Measurements from ENCODE around the gene LRTM2.

The LRTM2 gene

DNA sequence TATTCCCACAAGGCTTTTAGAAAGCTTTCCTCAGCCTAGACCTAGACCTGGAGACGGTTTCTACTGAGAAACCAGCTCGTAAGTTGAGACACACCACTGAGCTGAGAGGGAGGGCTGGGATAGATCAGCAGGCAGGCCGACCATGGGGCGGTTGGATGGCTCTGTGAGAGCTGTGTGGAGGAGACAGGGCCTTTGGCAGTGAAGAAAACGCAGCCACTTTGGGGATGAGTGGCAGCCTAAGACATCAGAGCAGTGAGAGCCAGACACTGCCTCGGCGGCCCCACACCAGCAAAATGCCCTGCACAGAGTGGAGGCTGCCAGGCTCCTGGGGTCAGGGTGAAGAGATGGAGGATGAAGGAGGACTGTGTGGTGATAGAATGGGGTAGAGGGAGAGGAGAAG is 52.1 kb downstream of the LRTM2 start:
- no peak for DNase-seq (ENCODE audit: extremely low read depth, low read depth)
- TF ChIP-seq, protein P1, sequence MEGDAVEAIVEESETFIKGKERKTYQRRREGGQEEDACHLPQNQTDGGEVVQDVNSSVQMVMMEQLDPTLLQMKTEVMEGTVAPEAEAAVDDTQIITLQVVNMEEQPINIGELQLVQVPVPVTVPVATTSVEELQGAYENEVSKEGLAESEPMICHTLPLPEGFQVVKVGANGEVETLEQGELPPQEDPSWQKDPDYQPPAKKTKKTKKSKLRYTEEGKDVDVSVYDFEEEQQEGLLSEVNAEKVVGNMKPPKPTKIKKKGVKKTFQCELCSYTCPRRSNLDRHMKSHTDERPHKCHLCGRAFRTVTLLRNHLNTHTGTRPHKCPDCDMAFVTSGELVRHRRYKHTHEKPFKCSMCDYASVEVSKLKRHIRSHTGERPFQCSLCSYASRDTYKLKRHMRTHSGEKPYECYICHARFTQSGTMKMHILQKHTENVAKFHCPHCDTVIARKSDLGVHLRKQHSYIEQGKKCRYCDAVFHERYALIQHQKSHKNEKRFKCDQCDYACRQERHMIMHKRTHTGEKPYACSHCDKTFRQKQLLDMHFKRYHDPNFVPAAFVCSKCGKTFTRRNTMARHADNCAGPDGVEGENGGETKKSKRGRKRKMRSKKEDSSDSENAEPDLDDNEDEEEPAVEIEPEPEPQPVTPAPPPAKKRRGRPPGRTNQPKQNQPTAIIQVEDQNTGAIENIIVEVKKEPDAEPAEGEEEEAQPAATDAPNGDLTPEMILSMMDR (IDR thresholded peaks at IDR 0.05; ENCODE audit: low read depth, low read length): no peak

DNA sequence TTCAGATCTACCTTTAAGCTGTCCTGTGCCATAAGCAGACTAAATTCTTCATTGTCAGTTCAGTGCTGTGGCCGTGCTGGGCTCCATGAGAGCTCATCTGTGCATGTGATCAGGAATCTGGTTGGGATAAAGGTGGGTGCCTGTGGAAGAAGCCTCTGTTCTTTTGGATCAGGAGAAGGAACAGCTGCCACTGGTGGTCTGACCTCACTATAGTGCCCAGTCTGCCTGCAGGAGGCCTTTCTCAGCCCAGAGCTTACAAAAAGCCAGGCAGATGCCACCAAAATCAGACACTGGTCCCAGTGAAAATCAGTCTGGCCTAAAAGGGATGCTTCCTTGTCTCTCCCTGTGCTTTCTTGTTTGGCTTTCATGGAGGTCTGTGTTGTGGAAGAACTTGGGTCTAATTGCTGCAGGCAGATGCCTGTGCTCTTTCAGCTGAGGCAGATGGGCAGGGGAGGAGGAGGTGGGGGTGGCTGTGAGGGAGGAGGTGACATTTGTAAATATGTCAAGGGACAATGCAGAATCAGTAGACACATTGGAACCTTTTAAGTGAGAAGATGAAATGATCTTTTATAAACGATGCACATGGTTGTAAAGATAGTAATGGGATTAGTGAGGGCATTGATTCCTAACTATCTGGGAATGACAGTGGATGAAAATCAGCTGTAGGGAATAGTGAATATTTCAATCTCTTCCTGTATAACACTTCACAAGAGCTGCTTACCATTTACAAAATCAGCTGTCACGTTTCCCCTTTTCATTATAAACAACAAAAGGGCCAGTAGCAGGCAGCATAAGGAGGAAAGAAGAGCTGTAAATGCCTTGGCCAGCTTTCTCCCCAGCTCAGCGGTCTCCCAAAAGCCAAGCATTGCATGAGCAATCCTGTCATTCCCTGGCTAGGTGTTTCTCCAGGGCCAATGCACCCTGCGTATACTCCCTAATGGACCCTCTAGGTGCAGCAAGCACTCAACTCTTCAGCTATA is 53.5 kb downstream of the LRTM2 start:
- TF ChIP-seq, protein P1 (IDR thresholded peaks at IDR 0.05; ENCODE audit: low read depth, low read length): no peak
- no peak for DNase-seq (ENCODE audit: extremely low read depth, low read depth)

DNA sequence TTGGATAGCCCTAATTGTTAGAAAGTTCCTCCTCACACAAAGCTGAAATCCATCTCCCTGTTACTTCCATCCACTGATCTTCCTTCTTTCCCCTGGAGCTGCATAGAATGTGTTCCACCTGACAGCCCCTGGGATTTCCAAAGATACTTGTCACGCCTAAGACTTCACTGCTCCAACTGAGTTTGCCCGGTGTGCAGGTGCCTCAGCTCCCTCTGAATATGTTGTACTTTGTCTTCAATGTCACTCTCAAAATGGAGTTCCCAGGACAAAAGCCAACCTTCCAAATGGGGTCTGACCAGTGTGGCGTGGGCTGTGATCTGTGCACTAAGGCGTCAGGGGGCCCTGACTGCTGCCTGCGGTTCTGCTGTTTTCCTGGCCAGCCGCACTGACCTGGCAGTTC is 55.2 kb downstream of the LRTM2 start:
- DNase-seq (ENCODE audit: extremely low read depth, low read depth): no peak
- TF ChIP-seq, protein P1 (IDR thresholded peaks at IDR 0.05; ENCODE audit: low read depth, low read length): no peak

DNA sequence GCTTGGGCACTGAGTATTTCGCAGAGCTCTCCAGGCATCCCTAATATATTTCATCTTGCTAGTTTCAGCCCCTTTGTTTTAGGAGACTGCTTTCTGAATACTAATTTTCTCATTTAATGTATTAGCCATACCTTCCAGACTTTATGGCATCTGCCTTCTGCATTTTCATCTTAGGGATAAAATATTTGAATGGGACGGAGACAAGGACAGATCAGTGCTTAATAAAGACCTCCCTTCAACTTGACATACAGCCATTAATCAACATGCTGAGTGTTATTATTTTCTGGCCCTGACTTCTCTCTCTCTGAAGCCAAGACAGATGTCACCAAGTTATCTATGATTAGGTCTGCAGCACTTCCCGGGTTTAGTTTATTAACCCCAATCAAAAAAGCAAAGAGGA is 55.7 kb downstream of the LRTM2 start:
- TF ChIP-seq, protein P1 (IDR thresholded peaks at IDR 0.05; ENCODE audit: low read depth, low read length): no peak
- DNase-seq (ENCODE audit: extremely low read depth, low read depth): no peak

DNA sequence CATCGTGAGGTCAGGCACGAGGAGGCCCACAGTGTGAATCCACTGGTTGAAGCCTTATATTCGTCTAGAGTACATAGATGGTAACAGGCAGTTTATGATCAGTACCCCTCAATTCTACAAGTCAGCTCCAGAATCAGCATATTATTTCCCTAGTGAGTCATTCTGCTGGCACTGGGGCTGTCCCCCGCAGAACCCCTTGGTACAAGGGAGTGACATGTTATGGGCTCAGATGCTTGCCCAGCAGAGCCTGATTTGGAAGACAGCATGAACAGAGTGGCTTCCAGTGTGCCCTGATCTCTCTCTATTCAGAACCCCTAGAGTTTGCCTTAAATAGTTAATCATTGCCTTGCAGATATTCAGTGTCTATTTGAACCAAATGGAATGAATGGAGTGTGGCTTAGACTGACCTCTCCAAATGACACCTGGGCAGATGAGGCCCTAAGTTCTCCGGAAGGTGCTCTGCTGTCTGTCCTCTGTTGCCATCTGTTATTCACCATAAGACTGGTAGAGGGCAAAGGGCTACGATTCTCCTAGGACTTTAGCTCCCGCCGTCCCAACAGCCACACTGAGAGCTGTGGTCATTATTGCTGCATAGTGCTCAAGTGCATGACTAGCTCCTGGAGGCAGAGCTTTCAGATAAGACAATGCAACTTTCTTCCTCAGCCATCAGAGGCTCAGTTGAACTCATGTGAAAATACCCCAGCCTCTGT is 57.0 kb downstream of the LRTM2 start:
- TF ChIP-seq, protein P1 (IDR thresholded peaks at IDR 0.05; ENCODE audit: low read depth, low read length): no peak

DNA sequence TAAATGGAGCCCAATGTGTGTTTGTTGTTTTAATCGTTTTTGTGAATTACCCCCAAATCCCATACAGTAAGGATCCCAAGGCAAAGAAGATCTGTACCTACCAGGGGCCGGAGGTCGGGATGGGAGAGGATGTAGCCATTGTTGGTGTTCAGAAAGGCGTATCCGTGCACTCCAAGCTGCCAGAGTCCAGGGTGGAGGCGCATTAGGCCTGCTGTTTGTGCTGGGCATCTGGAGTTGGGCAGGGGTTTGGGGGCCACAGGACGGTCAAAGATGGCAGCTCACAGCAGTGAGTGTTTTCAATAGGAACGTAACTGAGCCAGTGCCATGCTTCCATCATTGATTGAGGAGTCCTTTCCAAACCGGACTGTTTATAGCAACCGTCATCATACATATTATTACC is 57.8 kb downstream of the LRTM2 start:
- TF ChIP-seq, protein P1 (IDR thresholded peaks at IDR 0.05; ENCODE audit: low read depth, low read length): no peak
- DNase-seq (ENCODE audit: extremely low read depth, low read depth): no peak

More for the DNA sequence above, 57.0 kb downstream of the LRTM2 start:
- no peak for DNase-seq (ENCODE audit: extremely low read depth, low read depth)

DNA sequence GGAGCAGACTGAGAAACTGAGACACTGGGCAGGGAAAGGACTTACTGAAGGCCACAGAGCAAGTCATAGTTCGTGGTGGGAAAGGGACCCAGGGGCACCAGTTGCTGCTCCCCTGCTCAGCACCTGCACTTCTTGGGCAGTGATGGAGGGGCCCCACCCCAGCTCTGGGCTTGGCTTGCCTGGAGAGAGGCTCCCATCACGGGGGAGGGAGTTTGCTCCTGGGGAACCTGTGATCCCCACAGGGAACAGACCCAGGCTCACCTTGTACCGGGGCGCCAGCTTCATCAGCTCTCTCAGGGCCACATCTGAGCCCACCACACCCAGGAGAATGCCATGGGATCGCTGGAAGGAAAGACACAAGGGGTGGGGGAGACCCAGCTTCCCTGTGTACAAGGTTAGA is 58.3 kb downstream of the LRTM2 start:
- TF ChIP-seq, protein P1 (IDR thresholded peaks at IDR 0.05; ENCODE audit: low read depth, low read length): no peak

More for the DNA sequence above, 58.3 kb downstream of the LRTM2 start:
- DNase-seq (ENCODE audit: extremely low read depth, low read depth): no peak
